K562 (cell line): Measurements from ENCODE around the gene XAGE3. TPM values are rescaled to one million over a fixed set of nuclear protein-coding genes. Genes with fewer than 3 reads are reported as not detected.

Experiments used
- ATAC-seq: fragments of 200-7000 bp; cut with Tn5 transposase; 3 replicates; pipeline ENCODE4 v1.9.1; 2020; ENCODE audit warnings: moderate library complexity
- BruUV-seq: library from RNA; stranded (reverse); fragments of 400-500 nt; replicated peaks from 2 replicates; lab custom pipeline; 2021; lab: Mats Ljungman, UMichigan
- CTCF ChIA-PET: fragments of 300-600 bp; formaldehyde crosslinking; extraction: SDS; loops from one replicate; lab custom pipeline; 2021; ENCODE audit warnings: low intra/inter-chr PET ratio; lab: Yijun Ruan, JAX
- POLR2A ChIA-PET: fragments of 300-600, 350-650 bp; sonication (Branson Sonifier 250); formaldehyde crosslinking; extraction: SDS; loops from one replicate; lab custom pipeline; 2021; ENCODE audit warnings: antibody characterized with exemption, inconsistent platforms; lab: Yijun Ruan, JAX
- DNase-seq, 4 experiments: peaks; one replicate each; pipeline versions ENCODE4 v3.0.0 to v3.0.0-alpha.2; 2011 to 2018; ENCODE audit warnings: low spot score in 3 of 4, mixed read lengths in 3 of 4; ENCODE audit errors: extremely low read depth in 1 of 4
- FAIRE-seq: peaks from 2 replicates; lab custom pipeline; 2011; peaks lifted over from hg19 to GRCh38; lab: Jason Lieb, UNC
- H2AFZ ChIP-seq: 2 replicates; pipeline ENCODE4 v1.6.0; 2011; ENCODE audit warnings: low read depth, low read length, control low read depth, inconsistent platforms
- H3K27ac ChIP-seq: fragments of 200-600 bp; 3 replicates; pipeline ENCODE4 v1.8.0; 2011; ENCODE audit warnings: low read depth, mild to moderate bottlenecking, control low read depth, inconsistent platforms, low read length, moderate library complexity, mixed read lengths; ENCODE audit errors: extremely low read depth
- H3K27me3 ChIP-seq, 2 experiments: fragments of 300-600 bp in 1 of 2; 2 replicates in 1 of 2; 3 replicates in 1 of 2; pipeline versions ENCODE4 v1.6.0 to v1.8.0; 2011; ENCODE audit warnings: inconsistent platforms in 2 of 2, low read length in 2 of 2, mild to moderate bottlenecking in 1 of 2, mixed read lengths in 1 of 2, moderate library complexity in 1 of 2; ENCODE audit not compliant: control insufficient read depth in 2 of 2, insufficient read depth in 2 of 2
- H3K36me3 ChIP-seq: fragments of 300-600 bp; 3 replicates; pipeline ENCODE4 v1.8.0; 2011; ENCODE audit warnings: mild to moderate bottlenecking, low read length, inconsistent platforms; ENCODE audit not compliant: control insufficient read depth, insufficient read depth
- H3K4me1 ChIP-seq, 2 experiments: fragments of 200-600 bp in 1 of 2; replicated peaks in 1 of 2; 2 replicates in 1 of 2; 3 replicates in 1 of 2; pipeline versions ENCODE4 v1.5.1 to v1.8.0; 2011; ENCODE audit warnings: inconsistent platforms in 2 of 2, low read length in 2 of 2, mild to moderate bottlenecking in 1 of 2, mixed read lengths in 1 of 2, moderate library complexity in 1 of 2; ENCODE audit not compliant: control insufficient read depth in 2 of 2, insufficient read depth in 2 of 2
- H3K4me2 ChIP-seq: 2 replicates; pipeline ENCODE4 v1.6.1; 2011; ENCODE audit warnings: low read length, control low read depth, inconsistent platforms, mixed read lengths; ENCODE audit not compliant: insufficient read depth
- H3K4me3 ChIP-seq: fragments of 200-600 bp; sonication (generic), shearing (Covaris generic); 2 replicates; pipeline ENCODE4 v1.5.1; 2016; ENCODE audit warnings: control low read depth, inconsistent platforms
- H3K79me2 ChIP-seq: fragments of 200-600 bp; 3 replicates; pipeline ENCODE4 v1.8.0; 2011; ENCODE audit warnings: low read length, inconsistent platforms; ENCODE audit not compliant: control insufficient read depth, insufficient read depth
- H3K9ac ChIP-seq, 2 experiments: 2 replicates each; pipeline versions ENCODE4 v1.6.0 to v1.6.1; 2011; ENCODE audit warnings: low read depth in 2 of 2, low read length in 2 of 2, control low read depth in 1 of 2, inconsistent platforms in 1 of 2, mild to moderate bottlenecking in 1 of 2, mixed read lengths in 1 of 2; ENCODE audit not compliant: insufficient read depth in 1 of 2
- H3K9me1 ChIP-seq: one replicate; pipeline ENCODE4 v1.6.0; 2011; ENCODE audit warnings: inconsistent platforms, mild to moderate bottlenecking, low read length, moderate library complexity; ENCODE audit not compliant: control insufficient read depth, insufficient read depth
- H3K9me3 ChIP-seq: replicated peaks from 2 replicates; pipeline ENCODE4 v1.5.1; 2011; ENCODE audit warnings: low read depth, low read length, inconsistent platforms; ENCODE audit not compliant: control insufficient read depth, insufficient read depth
- H4K20me1 ChIP-seq: replicated peaks from 2 replicates; pipeline ENCODE4 v1.6.1; 2011; ENCODE audit warnings: low read length, inconsistent platforms, mixed read lengths; ENCODE audit not compliant: control insufficient read depth, insufficient read depth
- ARID1B ChIP-seq: fragments of 450-650 bp; IDR thresholded peaks from 2 replicates; pipeline ENCODE4 v1.6.1; 2016; ENCODE audit warnings: antibody characterized with exemption, mild to moderate bottlenecking, inconsistent platforms
- C11orf30 ChIP-seq: fragments of 450-650 bp; IDR thresholded peaks from 2 replicates; pipeline ENCODE4 v1.6.1; 2016; ENCODE audit warnings: low read depth, mild to moderate bottlenecking
- DNMT1 ChIP-seq: fragments of 450-650 bp; IDR thresholded peaks from 2 replicates; pipeline ENCODE4 v1.6.1; 2016; ENCODE audit warnings: antibody characterized with exemption, mild to moderate bottlenecking
- ELK1 ChIP-seq: sonication (generic); formaldehyde crosslinking; IDR thresholded peaks from 2 replicates; pipeline ENCODE4 v1.8.1; 2022; ENCODE audit warnings: missing genetic modification reagents
- GABPB2 ChIP-seq: fragments of 250-450 bp; sonication (Bioruptor Pico); conservative IDR thresholded peaks from 2 replicates; pipeline ENCODE4 v1.5.1; 2021; ENCODE audit warnings: mild to moderate bottlenecking
- HMGXB4 ChIP-seq: sonication (generic); formaldehyde crosslinking; IDR thresholded peaks from 2 replicates; pipeline ENCODE4 v1.8.1; 2023; ENCODE audit warnings: mild to moderate bottlenecking, missing genetic modification reagents
- MEF2A ChIP-seq: IDR thresholded peaks from 2 replicates; pipeline ENCODE4 v1.6.1; 2011; ENCODE audit warnings: low read depth, mild to moderate bottlenecking, low read length, moderate library complexity; ENCODE audit not compliant: control insufficient read depth
- MTA3 ChIP-seq: fragments of 450-650 bp; formaldehyde crosslinking; IDR thresholded peaks from 2 replicates; pipeline ENCODE4 v1.6.1; 2017; ENCODE audit warnings: mild to moderate bottlenecking, borderline replicate concordance
- NFRKB ChIP-seq: fragments of 450-650 bp; IDR thresholded peaks from 2 replicates; pipeline ENCODE4 v1.6.1; 2016; ENCODE audit warnings: low read depth
- PRMT5 ChIP-seq: sonication (generic); formaldehyde crosslinking; IDR thresholded peaks from 2 replicates; pipeline ENCODE4 v1.5.0; 2020; ENCODE audit warnings: missing genetic modification reagents
- RAD51 ChIP-seq: fragments of 450-650 bp; IDR thresholded peaks from 2 replicates; pipeline ENCODE4 v1.7.1; 2016; ENCODE audit warnings: low read depth, mild to moderate bottlenecking, borderline replicate concordance
- TCF7 ChIP-seq: sonication (generic); IDR thresholded peaks from 2 replicates; pipeline ENCODE4 v1.6.1; 2016; ENCODE audit warnings: antibody characterized with exemption, borderline replicate concordance
- TFAP4 ChIP-seq: sonication (generic); formaldehyde crosslinking; IDR thresholded peaks from 2 replicates; pipeline ENCODE4 v1.8.0; 2022; ENCODE audit warnings: missing genetic modification reagents, mild to moderate bottlenecking, moderate library complexity, borderline replicate concordance
- ZBTB33 ChIP-seq: sonication (generic); formaldehyde crosslinking; IDR thresholded peaks from 2 replicates; pipeline ENCODE4 v1.8.1; 2023; ENCODE audit warnings: mild to moderate bottlenecking, missing genetic modification reagents
- ZNF184 ChIP-seq: sonication (generic); formaldehyde crosslinking; IDR thresholded peaks from 2 replicates; pipeline ENCODE4 v1.5.0; 2020; ENCODE audit warnings: missing genetic modification reagents
- ZNF253 ChIP-seq: fragments of 250-450 bp; sonication (Bioruptor Pico); conservative IDR thresholded peaks from 2 replicates; pipeline ENCODE4 v1.6.1; 2021; ENCODE audit warnings: mild to moderate bottlenecking
- ZNF561 ChIP-seq: fragments of 450-650 bp; formaldehyde crosslinking; conservative IDR thresholded peaks from 2 replicates; pipeline ENCODE4 v1.4.0; 2020; ENCODE audit warnings: mild to moderate bottlenecking, moderate library complexity
- ZNF644 ChIP-seq: fragments of 200-800 bp; sonication (Bioruptor generic); IDR thresholded peaks from 2 replicates; pipeline ENCODE4 v1.6.1; 2016; ENCODE audit warnings: low read depth, missing genetic modification characterization, missing compliant biosample characterization
- ZZZ3 ChIP-seq: fragments of 450-650 bp; IDR thresholded peaks from 2 replicates; pipeline ENCODE4 v1.6.1; 2016; ENCODE audit warnings: antibody characterized with exemption, mild to moderate bottlenecking, moderate library complexity
- WGBS: fragments of 100-300 bp; shearing (Covaris generic); methylation state at CpG from one replicate; pipeline ENCODE4 v1.1.6; 2016; ENCODE audit warnings: low coverage, mixed read lengths; ENCODE audit not compliant: insufficient coverage; ENCODE audit errors: missing lambda C conversion rate; 5-methylcytosine and 5-hydroxymethylcytosine counted together
- in situ Hi-C: fragments of 300-500 bp; cut with MboI; formaldehyde crosslinking; loops from 4 replicates; pipeline ENCODE4 v1.15.0; 2018; ENCODE audit warnings: inconsistent platforms, mixed read lengths
- intact Hi-C: fragments of 100-400 bp; cut with micrococcal nuclease; formaldehyde crosslinking; loops from 2 replicates; pipeline ENCODE4 v1.14.2; 2022
- polyA plus RNA-seq, 8 experiments: library from polyadenylated mRNA; depleted of rRNA in 4 of 8; stranded (reverse) in 5 of 8; unstranded in 3 of 8; fragments of >200 nt; fragmentation: Nextera tagmentation in 2 of 8; fragmentation: Illumina TruSeq in 1 of 8; extraction: Ambion mirVana in 2 of 8; extraction: Trizol in 1 of 8; gene quantifications; 2 replicates each; pipeline versions ENCODE4 v1.2.1 to v1.2.3, GENCODE V29; 2011 to 2014; ENCODE audit warnings: inconsistent platforms in 1 of 8, missing spikeins in 1 of 8
- total RNA-seq, 7 experiments: library from RNA; depleted of rRNA in 6 of 7; stranded (reverse); fragments of >200 nt in 6 of 7; fragmentation: Illumina TruSeq in 2 of 7; extraction: Trizol in 2 of 7; gene quantifications; 2 replicates each; pipeline versions ENCODE4 v1.2.1 to v1.2.3, GENCODE V29; 2011 to 2021; ENCODE audit warnings: low replicate concordance in 1 of 7

XAGE3 gene
- total and polyA plus RNA-seq, 9 of the 15 experiments (the other 6 are each of a cell fraction or from before 2014, with no cell fraction given) = 0.15 to 0.21 TPM; not detected in 7

- TF ChIP-seq RAD51 = no peak
- no peak for TF ChIP-seq ZNF644
- TF ChIP-seq MEF2A = no peak
- no peak for TF ChIP-seq HMGXB4 (CRISPR knock-in tag)
- TF ChIP-seq ZNF253 = no peak
- no peak for TF ChIP-seq C11orf30
- TF ChIP-seq PRMT5 = no peak
- no peak for TF ChIP-seq GABPB2 (CRISPR knock-in tag)
- no peak for TF ChIP-seq ZZZ3
- TF ChIP-seq ZNF561 (CRISPR knock-in tag) = no peak
- TF ChIP-seq TFAP4 (CRISPR knock-in tag) = no peak
- no peak for TF ChIP-seq ARID1B
- TF ChIP-seq MTA3 = no peak
- no peak for TF ChIP-seq TCF7
- TF ChIP-seq NFRKB = no peak
- TF ChIP-seq ZBTB33 (CRISPR knock-in tag) = no peak
- no peak for TF ChIP-seq ELK1
- no peak for TF ChIP-seq ZNF184 (CRISPR knock-in tag)
- TF ChIP-seq DNMT1 = no peak
- in situ Hi-C loops = no loop called here
- Histone ChIP-seq H4K20me1 (no peaks in the 10 kb centered on the region), H2AFZ (no peak overlapping the region), H3K27ac (no peak overlapping the region), H3K9me1 (no peaks in the 10 kb centered on the region), H3K79me2 (no peaks in the 10 kb centered on the region), H3K9me3 (no peaks in the 10 kb centered on the region), H3K4me1 (no peaks in the 10 kb centered on the region), H3K4me2 (no peak overlapping the region), H3K9ac (no peak overlapping the region), H3K4me3 (no peak overlapping the region), H3K27me3 (peaks cover 0 to 7% of the 10 kb centered on the region in 2 experiments; a peak in 2 of 5 replicates), H3K36me3 (no peaks in the 10 kb centered on the region)
- intact Hi-C loops = no loop called here
- no peak for FAIRE-seq
- ATAC-seq = no peak
- BruUV-seq = no TSS peak
- 0% methylated on average over 1 of the region's 1 CpG for WGBS
- no peak for DNase-seq
- CTCF ChIA-PET = no interaction called here
- POLR2A ChIA-PET = no interaction called here
Observed at GRCh38 chrX:52870046-52870445, 2.2 kb upstream of the XAGE3 start.
